Measurements from ENCODE around the gene CD33.

- TF ChIP-seq CTCF (IDR thresholded peaks at IDR 0.05 in 2 of 3, conservative IDR thresholded peaks at IDR 0.05 in 1 of 3; ENCODE audit: insufficient read depth in 2 of 3, low read depth in 1 of 3, low read length in 3 of 3) (no peak), POLR2AphosphoS5 (IDR thresholded peaks at IDR 0.05; ENCODE audit: control insufficient read depth, insufficient read depth, low read depth, low read length) (no peak), ZBTB7A (IDR thresholded peaks at IDR 0.05; ENCODE audit: borderline replicate concordance, control insufficient read depth, low read depth, low read length) (no peak), ZNF311 (CRISPR knock-in tag; IDR thresholded peaks at IDR 0.05) (no peak), CSDE1 (IDR thresholded peaks at IDR 0.05) (no peak), RNF2 (IDR thresholded peaks at IDR 0.05) (no peak), NFXL1 (CRISPR knock-in tag; IDR thresholded peaks at IDR 0.05) (no peak), ZBTB40 (IDR thresholded peaks at IDR 0.05) (no peak), ZBTB40 (CRISPR knock-in tag; IDR thresholded peaks at IDR 0.05) (no peak), NFIC (IDR thresholded peaks at IDR 0.05) (no peak), ZKSCAN1 (IDR thresholded peaks at IDR 0.05; ENCODE audit: low read depth, low read length) (no peak), CHD7 (IDR thresholded peaks at IDR 0.05; ENCODE audit: low read depth, low read length) (no peak), RFX5 (IDR thresholded peaks at IDR 0.05; ENCODE audit: low read depth, low read length) (no peak), BACH1 (tag; IDR thresholded peaks at IDR 0.05) (no peak)
Measured at GRCh38 chr19:51226067-51226466, 1.2 kb downstream of the CD33 start.
